Duodenal mucosa (tissue), 2 donors: ENCODE measurements around the gene ADGRB3.
"Not testable (repeated sequence)": the region's sequence is repeated elsewhere in the genome, so short reads cannot be mapped to it uniquely, and the experiment has no call there.

Source experiments
- H3K27ac ChIP-seq: one replicate; pipeline ENCODE4 v1.7.0; 2013; ENCODE audit warnings: low read depth, low read length
- H3K27me3 ChIP-seq, 2 donors: one replicate each; pipeline ENCODE4 v1.7.0; 2013; ENCODE audit warnings: low read length in 2 of 2, control low read depth in 1 of 2; ENCODE audit not compliant: insufficient read depth in 2 of 2, control insufficient read depth in 1 of 2
- H3K36me3 ChIP-seq, 2 donors: one replicate each; pipeline ENCODE4 v1.7.0; 2013; ENCODE audit warnings: low read length in 2 of 2, control low read depth in 1 of 2; ENCODE audit not compliant: insufficient read depth in 2 of 2, control insufficient read depth in 1 of 2
- H3K4me1 ChIP-seq, 2 donors: one replicate each; pipeline ENCODE4 v1.7.0; 2013; ENCODE audit warnings: low read length in 2 of 2, control low read depth in 1 of 2; ENCODE audit not compliant: insufficient read depth in 2 of 2, control insufficient read depth in 1 of 2
- H3K4me3 ChIP-seq, 2 donors: one replicate each; pipeline ENCODE4 v1.7.0; 2013; ENCODE audit warnings: low read length in 2 of 2, low read depth in 1 of 2
- H3K9ac ChIP-seq, 2 donors: one replicate each; pipeline ENCODE4 v1.7.0; 2013; ENCODE audit warnings: low read length in 2 of 2, low read depth in 1 of 2
- H3K9me3 ChIP-seq, 2 donors: one replicate each; pipeline ENCODE4 v1.7.0; 2013; ENCODE audit warnings: low read length in 2 of 2, control low read depth in 1 of 2; ENCODE audit not compliant: control insufficient read depth in 1 of 2

ADGRB3 gene

GRCh38 chr6:68774843-68775242, 139.8 kb downstream of the ADGRB3 start:
- Histone ChIP-seq H3K4me1 (no peaks in the 10 kb centered on the region), H3K27me3 (no peaks in the 10 kb centered on the region), H3K9ac (no peak overlapping the region), H3K4me3 (no peak overlapping the region), H3K27ac (no peak overlapping the region), H3K9me3 (no peaks in the 10 kb centered on the region), H3K36me3 (no peaks in the 10 kb centered on the region)

GRCh38 chr6:68776354-68776753, 141.3 kb downstream of the ADGRB3 start:
- no peaks in the 10 kb centered on the region for H3K9me3 ChIP-seq
- H3K4me3 ChIP-seq = no peak overlapping the region
- H3K27ac ChIP-seq = no peak overlapping the region
- H3K36me3 ChIP-seq = no peaks in the 10 kb centered on the region
- H3K4me1 ChIP-seq = no peaks in the 10 kb centered on the region
- H3K9ac ChIP-seq = no peak overlapping the region
- no peaks in the 10 kb centered on the region for H3K27me3 ChIP-seq

GRCh38 chr6:68777956-68778355, 142.9 kb downstream of the ADGRB3 start:
- H3K4me3 ChIP-seq = no peak overlapping the region
- H3K27ac ChIP-seq = no peak overlapping the region

GRCh38 chr6:68778356-68779020, 143.4 kb downstream of the ADGRB3 start:
- Histone ChIP-seq H3K27me3 (no peaks in the 10 kb centered on the region), H3K9ac (no peak overlapping the region), H3K9me3 (no peaks in the 10 kb centered on the region), H3K4me1 (no peaks in the 10 kb centered on the region), H3K27ac (no peak overlapping the region), H3K36me3 (no peaks in the 10 kb centered on the region), H3K4me3 (no peak overlapping the region)

More at GRCh38 chr6:68777956-68778355, 142.9 kb downstream of the ADGRB3 start:
- Histone ChIP-seq H3K9me3 (no peaks in the 10 kb centered on the region), H3K4me1 (no peaks in the 10 kb centered on the region), H3K9ac (no peak overlapping the region), H3K27me3 (no peaks in the 10 kb centered on the region), H3K36me3 (no peaks in the 10 kb centered on the region)

- Histone ChIP-seq H3K4me3 (no peak overlapping the region), H3K27me3 (no peaks in the 10 kb centered on the region), H3K27ac (no peak overlapping the region), H3K9ac (no peak overlapping the region), H3K4me1 (no peaks in the 10 kb centered on the region), H3K9me3 (no peaks in the 10 kb centered on the region), H3K36me3 (no peaks in the 10 kb centered on the region)
These were observed 144.3 kb downstream of the ADGRB3 start for GRCh38 chr6:68779366-68779765.

GRCh38 chr6:68790128-68790527, 155.0 kb downstream of the ADGRB3 start:
- H3K9ac ChIP-seq, H3K36me3 ChIP-seq, H3K4me1 ChIP-seq, H3K27me3 ChIP-seq, H3K9me3 ChIP-seq, H3K27ac ChIP-seq, H3K4me3 ChIP-seq: not testable (repeated sequence)

GRCh38 chr6:68814976-68815375, 179.9 kb downstream of the ADGRB3 start:
- H3K27me3 ChIP-seq, H3K27ac ChIP-seq, H3K4me1 ChIP-seq, H3K36me3 ChIP-seq, H3K9ac ChIP-seq, H3K9me3 ChIP-seq, H3K4me3 ChIP-seq: not testable (repeated sequence)

- Histone ChIP-seq H3K9me3 (no peaks in the 10 kb centered on the region), H3K27me3 (no peaks in the 10 kb centered on the region), H3K9ac (no peak overlapping the region), H3K36me3 (no peaks in the 10 kb centered on the region), H3K4me3 (no peak overlapping the region), H3K4me1 (no peaks in the 10 kb centered on the region), H3K27ac (no peak overlapping the region)
These were observed 191.4 kb downstream of the ADGRB3 start for GRCh38 chr6:68826501-68826900.

GRCh38 chr6:68834551-68834950, 199.5 kb downstream of the ADGRB3 start:
- H3K27me3 ChIP-seq = no peaks in the 10 kb centered on the region
- no peak overlapping the region for H3K27ac ChIP-seq
- no peaks in the 10 kb centered on the region for H3K4me1 ChIP-seq
- H3K36me3 ChIP-seq = no peaks in the 10 kb centered on the region
- H3K9me3 ChIP-seq = no peaks in the 10 kb centered on the region
- no peak overlapping the region for H3K9ac ChIP-seq
- no peak overlapping the region for H3K4me3 ChIP-seq

GRCh38 chr6:68838571-68838970, 203.5 kb downstream of the ADGRB3 start:
- Histone ChIP-seq H3K9me3 (no peaks in the 10 kb centered on the region), H3K36me3 (no peaks in the 10 kb centered on the region), H3K4me3 (no peak overlapping the region), H3K27me3 (no peaks in the 10 kb centered on the region), H3K27ac (no peak overlapping the region), H3K4me1 (no peaks in the 10 kb centered on the region), H3K9ac (no peak overlapping the region)

GRCh38 chr6:68852791-68853190, 217.7 kb downstream of the ADGRB3 start:
- H3K27ac ChIP-seq = no peak overlapping the region
- H3K27me3 ChIP-seq = no peaks in the 10 kb centered on the region
- H3K9ac ChIP-seq = no peak overlapping the region
- H3K4me1 ChIP-seq = no peaks in the 10 kb centered on the region
- no peak overlapping the region for H3K4me3 ChIP-seq
- no peaks in the 10 kb centered on the region for H3K36me3 ChIP-seq
- no peaks in the 10 kb centered on the region for H3K9me3 ChIP-seq
